ENCODE data around the gene CPA2.

GRCh38 chr7:130268463-130269317 lies 2.0 kb downstream of the CPA2 start:
- TF ChIP-seq POLR2A (IDR thresholded peaks at IDR 0.05) (no peak), CTCF (IDR thresholded peaks at IDR 0.05) (no peak)

Data from sigmoid colon (tissue), 3 donors.